ENCODE results near the gene C16orf90. TPM values are rescaled to one million over a fixed set of nuclear protein-coding genes. Genes with fewer than 3 reads are reported as not detected.
"Not testable (repeated sequence)": the region's sequence is repeated elsewhere in the genome, so short reads cannot be mapped to it uniquely, and the experiment has no call there.

Gene C16orf90
- total RNA-seq, 4 donors from 2014 or later: not detected

- H3K4me1 ChIP-seq: no peaks in the 10 kb centered on the region
- H3K9me3 ChIP-seq: no peaks in the 10 kb centered on the region
- no peak for ATAC-seq
- in situ Hi-C loops (cut with MboI; ENCODE audit: low sequenced_read_pairs in 4 of 4) (loop anchor here in 1 of 4 donors (25.0 kb wide), 1 partner anchor 357 kb away; the partner anchor contains the start of gene CREBBP), intact Hi-C loops (cut with DNase I; ENCODE audit: low total_unique reads) (no loop called here)
- no peak for TF ChIP-seq POLR2A (IDR thresholded peaks at IDR 0.05)
- no peaks in the 10 kb centered on the region for H3K27me3 ChIP-seq
- H3K4me3 ChIP-seq: no peak overlapping the region
- H3K36me3 ChIP-seq: peaks cover 0 to 39% of the 10 kb centered on the region in 2 donors
- DNase-seq: no peak
- no peak overlapping the region for H3K27ac ChIP-seq
Measured at GRCh38 chr16:3530371-3530914, 35.2 kb upstream of the C16orf90 start.

GRCh38 chr16:3529175-3529574, 33.9 kb upstream of the C16orf90 start:
- Histone ChIP-seq H3K27me3 (no peaks in the 10 kb centered on the region), H3K36me3 (peaks cover 0 to 38% of the 10 kb centered on the region in 2 donors), H3K9me3 (no peaks in the 10 kb centered on the region), H3K4me3 (no peak overlapping the region), H3K4me1 (no peaks in the 10 kb centered on the region), H3K27ac (no peak overlapping the region)
- intact Hi-C loops (cut with DNase I; ENCODE audit: low total_unique reads) (loop anchor here (5.0 kb wide), 1 partner anchor 348 kb away; no protein-coding TSS in a partner anchor), in situ Hi-C loops (cut with MboI; ENCODE audit: low sequenced_read_pairs in 4 of 4) (loop anchor here in 1 of 4 donors (25.0 kb wide), 1 partner anchor 358 kb away; the partner anchor contains the start of gene CREBBP)
- TF ChIP-seq CTCF (IDR thresholded peaks at IDR 0.05 in 4 of 5, conservative IDR thresholded peaks at IDR 0.05 in 1 of 5): no peak
- no peak for TF ChIP-seq POLR2A (IDR thresholded peaks at IDR 0.05)
- ATAC-seq (no peak), DNase-seq (no peak)

GRCh38 chr16:3528406-3528805, 33.1 kb upstream of the C16orf90 start:
- Histone ChIP-seq H3K4me1 (no peaks in the 10 kb centered on the region), H3K36me3 (peaks cover 0 to 43% of the 10 kb centered on the region in 2 donors), H3K27ac (no peak overlapping the region), H3K4me3 (no peak overlapping the region), H3K27me3 (no peaks in the 10 kb centered on the region), H3K9me3 (no peaks in the 10 kb centered on the region)
- intact Hi-C loops (cut with DNase I; ENCODE audit: low total_unique reads) (loop anchor here (5.0 kb wide), 1 partner anchor 349 kb away; no protein-coding TSS in a partner anchor), in situ Hi-C loops (cut with MboI; ENCODE audit: low sequenced_read_pairs in 4 of 4) (loop anchor here in 1 of 4 donors (25.0 kb wide), 1 partner anchor 359 kb away; the partner anchor contains the start of gene CREBBP)
- ATAC-seq (no peak), DNase-seq (no peak)
- TF ChIP-seq POLR2A (IDR thresholded peaks at IDR 0.05): no peak
- no peak for TF ChIP-seq CTCF (IDR thresholded peaks at IDR 0.05 in 4 of 5, conservative IDR thresholded peaks at IDR 0.05 in 1 of 5)

- not testable (repeated sequence) for H3K4me1 ChIP-seq, ATAC-seq, H3K27me3 ChIP-seq, H3K9me3 ChIP-seq, H3K4me3 ChIP-seq
- Histone ChIP-seq H3K27ac (peak overlapping the region; percentile 15 to 49 (median 33)), H3K36me3 (peaks cover 0 to 38% of the 10 kb centered on the region in 2 donors)
- DNase-seq: peak; percentile 67 to 83
- intact Hi-C loops (cut with DNase I; ENCODE audit: low total_unique reads): loop anchor here (2.0 to 5.0 kb wide), 2 partner anchors 83 to 350 kb away; partner anchors contain the start of gene SLX4
- in situ Hi-C loops (cut with MboI; ENCODE audit: low sequenced_read_pairs in 4 of 4): loop anchor here in 1 of 4 donors (25.0 kb wide), 1 partner anchor 360 kb away; the partner anchor contains the start of gene CREBBP
- TF ChIP-seq CTCF (IDR thresholded peaks at IDR 0.05 in 4 of 5, conservative IDR thresholded peaks at IDR 0.05 in 1 of 5): peak; percentile 42 to 74 (median 66)
Measured at GRCh38 chr16:3527216-3527829, 32.0 kb upstream of the C16orf90 start.

GRCh38 chr16:3525951-3526350, 30.7 kb upstream of the C16orf90 start:
- DNase-seq (no peak), ATAC-seq (no peak)
- H3K27me3 ChIP-seq: no peaks in the 10 kb centered on the region
- intact Hi-C loops (cut with DNase I; ENCODE audit: low total_unique reads) (loop anchor here (2.0 to 5.0 kb wide), 2 partner anchors 85 to 351 kb away; partner anchors contain the start of gene SLX4), in situ Hi-C loops (cut with MboI; ENCODE audit: low sequenced_read_pairs in 4 of 4) (loop anchor here in 1 of 4 donors (25.0 kb wide), 1 partner anchor 361 kb away; the partner anchor contains the start of gene CREBBP)
- H3K4me3 ChIP-seq: no peak overlapping the region
- no peaks in the 10 kb centered on the region for H3K4me1 ChIP-seq
- H3K27ac ChIP-seq: peak overlapping the region in 1 of 4 donors; percentile 16
- H3K36me3 ChIP-seq: peaks cover 0 to 36% of the 10 kb centered on the region in 2 donors
- H3K9me3 ChIP-seq: no peaks in the 10 kb centered on the region
- no peak for TF ChIP-seq CTCF (IDR thresholded peaks at IDR 0.05 in 4 of 5, conservative IDR thresholded peaks at IDR 0.05 in 1 of 5)

Measured in gastrocnemius medialis (tissue), 4 donors.